NCI-H526 treated with DMSO at 0.1 percent for 48 hours (cell line): ENCODE data around the gene PRSS56.
"Not testable (repeated sequence)": the region's sequence is repeated elsewhere in the genome, so short reads cannot be mapped to it uniquely, and the experiment has no call there.

Experiments used
- DNase-seq: peaks from one replicate; lab custom pipeline; 2025; lab: John Stamatoyannopoulos, UW

PRSS56 gene

DNA sequence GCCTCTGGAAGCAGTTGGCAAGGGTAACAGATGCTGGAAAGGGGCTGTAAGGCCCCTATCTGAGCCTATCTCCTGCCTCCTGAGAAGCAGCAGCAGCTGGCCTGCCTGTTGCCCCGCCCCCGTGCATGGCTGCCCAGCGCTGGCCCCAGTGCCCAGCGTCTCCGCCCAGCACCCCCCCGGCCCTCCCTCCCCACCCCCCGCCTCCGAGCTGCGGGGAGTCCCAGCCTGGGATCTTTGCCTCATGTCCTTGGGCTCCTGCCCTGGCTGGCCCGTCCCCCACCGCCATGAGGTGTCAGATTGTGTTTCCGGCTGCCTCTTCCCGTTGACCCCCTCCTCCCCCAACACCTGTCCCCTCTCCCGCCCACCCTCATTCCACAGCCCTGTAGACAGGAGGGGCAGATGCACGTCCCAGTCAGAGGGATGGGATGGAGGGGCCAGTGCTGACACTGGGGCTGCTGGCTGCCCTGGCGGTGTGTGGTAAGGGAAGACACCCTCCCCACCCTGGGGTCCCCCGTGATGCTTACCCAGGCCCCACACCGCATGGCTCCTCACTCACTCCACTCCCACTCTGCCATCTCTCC is 5.7 kb downstream of the PRSS56 start, which contains the start of gene CHRND:
Gene CHRND, plus strand, starts transcription at position 370 of the 581 bp plus-strand sequence. Its CDS starts 56 bp downstream, at position 426.
- no peak for DNase-seq

DNA sequence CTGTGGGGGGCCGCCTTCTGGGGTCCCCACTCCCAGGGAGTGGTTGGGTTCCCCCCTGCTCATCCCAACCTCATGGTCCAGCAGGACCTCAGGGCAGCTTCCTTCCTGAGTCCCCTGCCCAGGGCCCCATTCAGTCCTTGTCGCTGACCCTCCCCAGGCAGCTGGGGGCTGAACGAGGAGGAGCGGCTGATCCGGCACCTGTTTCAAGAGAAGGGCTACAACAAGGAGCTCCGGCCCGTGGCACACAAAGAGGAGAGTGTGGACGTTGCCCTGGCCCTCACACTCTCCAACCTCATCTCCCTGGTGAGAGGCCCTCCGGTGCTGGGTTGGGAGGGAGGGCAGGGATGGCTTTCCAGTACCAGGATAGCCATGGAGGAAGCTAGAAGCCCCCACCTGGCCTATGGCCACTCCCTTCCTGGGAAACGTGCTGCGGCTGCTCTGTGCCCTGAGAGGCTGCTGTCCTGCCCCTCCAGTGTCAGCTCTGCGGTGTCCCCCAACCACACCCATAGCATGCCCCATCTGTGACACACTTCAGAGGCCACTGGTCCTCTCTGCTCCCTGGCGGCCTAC is 6.3 kb downstream of the PRSS56 start:
- DNase-seq = no peak

DNA sequence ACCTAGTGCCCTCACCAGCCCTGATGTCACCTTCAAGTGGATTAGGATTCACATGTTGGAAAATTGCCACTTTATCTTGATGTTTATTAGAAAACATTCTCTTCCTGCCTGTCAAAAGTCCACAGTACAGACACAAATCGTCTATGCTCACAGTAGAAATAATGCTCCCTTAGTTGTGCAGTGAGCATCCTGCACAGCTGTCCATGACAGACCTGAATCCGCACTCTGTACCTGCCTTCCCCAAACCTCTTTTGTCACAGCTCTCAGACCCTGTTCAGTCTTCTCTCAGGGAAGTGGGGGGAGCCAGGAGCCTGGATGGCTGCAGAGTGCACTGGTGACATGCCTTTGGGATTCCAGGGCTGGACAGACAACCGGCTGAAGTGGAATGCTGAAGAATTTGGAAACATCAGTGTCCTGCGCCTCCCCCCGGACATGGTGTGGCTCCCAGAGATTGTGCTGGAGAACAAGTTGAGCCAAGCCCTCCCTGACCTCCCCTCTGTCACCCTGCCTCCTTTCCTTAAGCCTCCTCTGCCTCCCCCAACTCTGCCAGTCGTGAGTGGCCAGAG is 7.8 kb downstream of the PRSS56 start:
- no peak for DNase-seq

DNA sequence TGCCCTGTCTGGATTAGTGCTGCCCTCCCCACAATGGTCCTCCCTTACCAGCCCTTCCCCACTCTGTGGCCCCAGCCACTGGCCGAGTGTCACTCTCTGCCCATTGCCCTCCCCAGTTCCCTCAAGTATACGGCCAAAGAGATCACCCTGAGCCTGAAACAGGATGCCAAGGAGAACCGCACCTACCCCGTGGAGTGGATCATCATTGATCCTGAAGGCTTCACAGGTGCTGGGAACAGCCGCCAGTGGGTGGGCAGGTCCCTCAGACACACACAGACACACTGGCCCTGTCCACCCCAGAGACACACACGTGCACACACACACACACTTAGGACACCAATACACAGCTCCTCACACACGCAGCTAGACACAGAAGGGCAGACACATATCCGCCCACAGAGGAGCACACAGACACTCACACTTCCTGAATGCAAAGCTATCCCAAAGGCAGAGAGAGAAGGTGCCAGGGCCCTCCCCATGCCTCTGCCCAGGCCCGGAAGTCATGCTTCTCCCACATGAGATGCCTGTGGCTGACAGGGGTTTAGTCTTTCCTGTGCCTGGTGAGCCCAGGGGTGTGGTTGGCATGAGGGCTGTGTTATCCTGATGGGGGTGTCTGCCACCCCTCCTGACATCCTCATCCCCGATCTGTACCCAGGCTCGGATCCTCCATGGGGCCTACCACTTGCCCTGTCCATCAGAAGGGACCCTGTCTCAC is 8.7 kb downstream of the PRSS56 start:
- no peak for DNase-seq

DNA sequence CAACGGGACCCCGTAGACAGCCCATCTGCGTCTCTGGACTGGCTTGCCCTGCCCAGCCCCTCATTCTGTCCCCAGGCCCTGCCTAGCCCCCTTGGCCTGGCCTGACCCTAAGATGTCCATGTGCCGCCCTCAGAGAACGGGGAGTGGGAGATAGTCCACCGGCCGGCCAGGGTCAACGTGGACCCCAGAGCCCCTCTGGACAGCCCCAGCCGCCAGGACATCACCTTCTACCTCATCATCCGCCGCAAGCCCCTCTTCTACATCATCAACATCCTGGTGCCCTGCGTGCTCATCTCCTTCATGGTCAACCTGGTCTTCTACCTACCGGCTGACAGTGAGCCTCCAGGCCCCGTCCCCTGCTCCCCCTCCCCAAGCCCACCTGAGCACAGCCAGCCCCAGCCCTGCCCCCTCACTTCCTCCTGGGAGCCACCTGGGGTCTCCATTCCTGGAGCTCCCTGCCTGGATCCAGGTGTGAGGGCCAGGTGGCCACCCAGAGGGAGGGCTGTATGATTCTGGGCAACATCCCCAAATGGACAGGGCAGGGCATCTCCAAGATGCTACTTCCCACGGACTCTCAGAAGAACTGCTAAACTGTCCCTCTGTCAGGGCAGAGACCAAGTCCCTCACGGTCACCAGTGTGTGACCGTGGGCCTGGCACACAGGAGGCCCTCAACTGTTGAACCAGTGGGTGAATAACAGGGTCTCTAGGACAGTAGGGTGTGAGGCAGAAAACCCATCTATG is 9.8 kb downstream of the PRSS56 start:
- DNase-seq = no peak

DNA sequence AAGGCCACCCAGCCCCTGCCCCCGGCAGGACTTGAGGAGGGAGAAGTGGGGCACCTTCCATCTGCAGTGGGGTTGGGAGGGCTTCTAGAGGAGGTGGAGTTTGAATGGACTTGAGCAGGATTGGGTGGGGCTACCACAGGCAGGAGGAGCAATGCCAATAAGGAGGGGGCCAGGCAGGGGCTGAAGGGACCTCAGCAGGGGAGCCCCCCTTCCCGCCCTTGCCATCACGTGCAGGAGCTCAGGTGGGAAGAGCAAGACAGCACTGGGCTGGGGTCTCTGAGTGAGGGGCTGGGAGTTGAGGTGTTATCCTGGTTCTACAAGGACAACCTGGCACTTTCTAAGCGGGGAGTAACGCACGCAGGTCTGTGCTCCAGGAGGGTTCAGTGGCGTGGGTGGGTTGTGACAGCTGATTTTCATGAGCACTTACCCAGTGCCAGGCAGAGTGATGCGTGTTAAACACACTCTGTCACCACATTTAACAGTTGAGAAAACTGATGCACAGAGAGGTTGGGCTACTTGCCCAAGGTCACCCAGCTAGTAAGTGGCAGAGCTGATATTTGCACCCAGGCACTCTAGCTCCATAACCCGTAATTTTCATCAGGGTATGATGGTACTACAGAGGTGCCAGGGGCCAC is 10.6 kb downstream of the PRSS56 start:
- DNase-seq = no peak

DNA sequence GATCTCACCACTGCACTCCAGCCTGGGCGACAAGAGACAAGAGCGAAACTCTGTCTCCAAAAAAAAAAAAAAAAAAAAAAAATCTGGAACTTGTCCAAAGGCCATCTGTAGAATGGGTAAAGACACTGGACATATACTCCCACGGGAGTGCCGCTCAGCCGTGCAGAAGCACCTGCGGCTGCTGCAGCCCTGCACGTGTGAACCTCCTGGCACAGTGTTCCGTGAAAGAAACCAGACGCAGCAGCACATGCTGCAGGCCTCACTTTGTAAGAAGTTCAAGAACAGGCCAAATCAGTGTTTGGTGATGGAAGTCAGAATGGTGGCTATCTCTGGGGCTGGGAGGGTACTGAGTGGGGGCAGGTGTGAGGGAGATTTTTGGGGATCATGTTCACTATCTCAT is 12.2 kb downstream of the PRSS56 start:
- DNase-seq = no peak

DNA sequence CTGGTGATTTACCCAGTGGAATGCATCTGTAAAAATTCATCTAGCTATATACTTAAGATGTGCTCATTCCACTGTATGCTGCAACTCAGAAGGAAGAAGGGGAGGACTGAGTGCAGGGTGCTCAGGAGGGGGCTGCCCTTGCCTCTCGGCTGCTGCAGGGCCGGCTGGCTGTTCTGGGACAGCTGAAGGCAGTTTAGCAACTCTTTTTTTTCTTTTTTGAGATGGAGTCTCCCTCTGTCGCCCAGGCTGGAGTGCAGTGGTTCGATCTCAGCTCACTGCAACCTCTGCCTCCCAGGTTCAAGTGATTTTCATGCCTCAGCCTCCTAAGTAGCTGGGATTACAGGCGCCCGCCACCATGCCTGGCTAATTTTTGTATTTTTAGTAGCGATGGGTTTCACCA is 12.6 kb downstream of the PRSS56 start:
- DNase-seq = not testable (repeated sequence)

DNA sequence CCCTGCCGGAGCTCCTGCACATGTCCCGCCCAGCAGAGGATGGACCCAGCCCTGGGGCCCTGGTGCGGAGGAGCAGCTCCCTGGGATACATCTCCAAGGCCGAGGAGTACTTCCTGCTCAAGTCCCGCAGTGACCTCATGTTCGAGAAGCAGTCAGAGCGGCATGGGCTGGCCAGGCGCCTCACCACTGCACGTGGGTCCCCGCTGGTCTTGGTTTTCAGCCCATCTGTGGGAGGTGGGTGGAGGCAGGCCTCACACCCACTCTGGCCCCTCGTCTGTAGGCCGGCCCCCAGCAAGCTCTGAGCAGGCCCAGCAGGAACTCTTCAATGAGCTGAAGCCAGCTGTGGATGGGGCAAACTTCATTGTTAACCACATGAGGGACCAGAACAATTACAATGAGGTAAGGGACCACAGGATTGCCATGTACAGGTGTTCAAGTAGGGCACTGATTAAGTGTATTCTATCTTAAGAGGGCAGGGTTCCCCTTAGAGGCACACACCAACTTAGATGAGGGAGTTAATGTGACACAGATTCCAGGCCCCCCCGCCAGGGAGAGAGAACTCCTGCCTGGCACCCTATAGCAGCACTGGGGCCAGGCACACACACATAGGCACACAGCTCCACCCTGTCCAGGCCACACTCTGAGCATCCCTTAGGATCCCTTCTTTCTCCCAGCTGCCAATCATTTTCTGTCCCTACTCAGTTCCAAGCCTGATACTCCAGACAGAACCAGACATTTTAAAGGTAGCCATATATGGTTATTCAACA is 13.9 kb downstream of the PRSS56 start:
- no peak for DNase-seq

DNA sequence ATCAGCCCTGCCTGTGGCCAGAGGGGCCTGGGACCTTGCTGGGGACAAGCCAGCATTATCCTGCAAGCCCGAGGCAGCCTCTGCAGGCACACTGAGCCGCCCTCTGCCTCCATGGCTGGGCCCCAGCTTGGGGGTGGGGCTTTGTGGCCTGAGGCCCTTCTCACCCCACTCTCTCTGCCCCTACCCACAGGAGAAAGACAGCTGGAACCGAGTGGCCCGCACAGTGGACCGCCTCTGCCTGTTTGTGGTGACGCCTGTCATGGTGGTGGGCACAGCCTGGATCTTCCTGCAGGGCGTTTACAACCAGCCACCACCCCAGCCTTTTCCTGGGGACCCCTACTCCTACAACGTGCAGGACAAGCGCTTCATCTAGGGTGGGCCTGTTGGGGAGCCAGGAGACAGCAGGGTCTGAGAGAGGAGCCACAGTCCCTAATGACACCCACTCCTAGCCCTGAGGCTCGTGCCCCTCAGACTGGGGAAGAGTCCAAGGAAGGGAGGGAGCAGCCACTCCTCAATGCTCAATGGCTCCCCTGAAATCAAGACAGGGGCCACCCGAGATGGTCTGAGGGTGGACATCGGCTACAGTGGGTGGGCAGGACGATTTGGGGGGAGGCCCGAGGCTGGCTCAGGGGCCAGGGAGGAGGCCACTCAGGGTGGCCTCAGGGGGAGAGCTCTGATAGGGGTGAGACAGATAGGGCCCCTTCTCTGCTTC is 14.9 kb downstream of the PRSS56 start:
- no peak for DNase-seq

DNA sequence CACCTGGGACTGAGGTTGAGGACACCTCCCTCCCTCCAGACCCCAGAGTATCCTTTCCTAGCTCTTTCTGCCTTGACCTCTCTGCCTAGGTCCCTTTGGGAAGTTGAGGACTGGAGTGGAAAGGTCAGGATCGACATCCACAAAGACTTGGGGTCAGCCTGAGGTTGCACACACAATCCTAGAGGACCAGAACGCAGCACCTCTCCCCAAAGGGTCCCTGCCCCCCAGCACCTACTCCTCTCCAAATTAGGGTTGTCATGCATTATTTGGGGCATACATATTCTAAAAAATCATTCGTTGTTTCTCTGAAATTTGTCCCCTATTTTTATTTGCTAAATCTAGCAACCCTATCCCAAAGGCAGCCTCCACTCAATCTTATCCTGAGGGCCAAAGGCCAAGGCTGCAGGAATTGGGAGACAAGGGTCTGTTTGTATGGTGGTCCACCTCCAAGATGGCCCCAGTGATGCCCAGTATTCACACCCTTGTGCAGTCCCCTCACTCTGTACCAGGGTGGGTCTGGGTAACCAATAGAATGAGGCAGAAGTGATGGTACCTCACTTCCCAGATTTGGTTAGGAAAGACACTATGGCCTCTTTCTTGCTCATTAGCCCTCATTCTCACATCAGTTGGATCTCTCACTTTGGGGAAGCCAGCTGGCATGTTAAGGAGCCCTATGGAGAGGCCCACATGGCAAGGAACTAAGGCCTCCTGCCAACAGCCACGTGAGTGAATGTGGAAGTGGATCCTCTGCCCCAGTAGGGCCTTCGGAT is 15.8 kb downstream of the PRSS56 start:
- no peak for DNase-seq

DNA sequence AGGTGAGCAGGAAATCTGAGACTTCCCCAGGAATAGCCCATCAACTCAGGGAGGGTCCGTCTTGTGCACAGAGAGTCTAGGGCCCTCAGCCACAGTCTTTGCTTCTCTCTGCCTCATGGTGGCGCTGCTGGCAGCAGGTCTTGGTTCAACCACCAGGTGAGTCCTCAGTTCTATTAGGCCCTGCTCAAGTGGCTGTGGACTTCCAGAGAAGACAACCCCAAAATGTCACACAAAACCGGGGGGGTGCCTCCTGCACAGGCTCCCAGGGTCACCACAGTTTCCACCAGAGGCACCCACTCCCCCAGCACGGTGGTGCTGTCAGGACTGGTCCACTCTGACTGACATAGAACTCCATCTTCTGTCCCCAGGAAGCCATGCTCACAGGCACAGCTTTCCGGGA is 16.9 kb downstream of the PRSS56 start:
- no peak for DNase-seq

DNA sequence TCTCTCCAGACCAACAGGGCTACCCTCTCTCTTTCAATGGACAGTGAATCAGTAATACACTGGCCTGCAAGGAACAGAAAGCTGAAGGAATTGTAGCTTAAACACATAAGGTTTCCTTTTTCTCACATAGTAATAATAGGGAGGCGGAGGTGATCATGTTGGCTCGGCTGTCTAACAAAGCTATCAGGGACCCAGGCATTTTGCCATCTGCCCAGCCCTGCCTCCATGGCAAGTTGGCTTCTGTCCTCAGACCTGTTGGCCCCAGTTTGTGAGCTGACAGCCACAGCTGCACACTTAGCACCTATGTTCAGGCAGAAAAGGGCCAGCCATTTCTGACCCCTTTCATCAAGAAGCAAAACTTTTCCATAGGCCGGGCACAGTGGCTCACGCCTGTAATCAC is 17.3 kb downstream of the PRSS56 start:
- DNase-seq = no peak

DNA sequence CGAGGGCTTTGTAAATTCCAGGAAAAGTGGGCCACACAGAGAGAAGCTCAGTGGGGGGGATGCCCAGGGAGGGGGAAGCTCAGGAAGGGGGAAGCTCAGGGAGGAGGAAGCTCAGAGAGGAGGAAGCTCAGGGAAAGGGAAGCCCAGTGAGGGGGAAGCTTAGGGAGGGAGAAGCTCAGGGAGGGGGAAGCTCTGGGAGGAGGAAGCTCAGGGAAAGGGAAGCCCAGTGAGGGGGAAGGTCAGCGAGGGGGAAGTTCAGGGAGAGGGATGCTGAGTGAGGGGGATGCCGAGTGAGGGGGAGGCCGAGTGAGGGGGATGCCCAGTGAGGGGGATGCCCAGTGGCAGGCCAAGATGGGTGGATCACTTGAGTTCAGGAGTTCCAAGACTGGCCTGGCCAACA is 18.5 kb downstream of the PRSS56 start:
- DNase-seq = no peak

DNA sequence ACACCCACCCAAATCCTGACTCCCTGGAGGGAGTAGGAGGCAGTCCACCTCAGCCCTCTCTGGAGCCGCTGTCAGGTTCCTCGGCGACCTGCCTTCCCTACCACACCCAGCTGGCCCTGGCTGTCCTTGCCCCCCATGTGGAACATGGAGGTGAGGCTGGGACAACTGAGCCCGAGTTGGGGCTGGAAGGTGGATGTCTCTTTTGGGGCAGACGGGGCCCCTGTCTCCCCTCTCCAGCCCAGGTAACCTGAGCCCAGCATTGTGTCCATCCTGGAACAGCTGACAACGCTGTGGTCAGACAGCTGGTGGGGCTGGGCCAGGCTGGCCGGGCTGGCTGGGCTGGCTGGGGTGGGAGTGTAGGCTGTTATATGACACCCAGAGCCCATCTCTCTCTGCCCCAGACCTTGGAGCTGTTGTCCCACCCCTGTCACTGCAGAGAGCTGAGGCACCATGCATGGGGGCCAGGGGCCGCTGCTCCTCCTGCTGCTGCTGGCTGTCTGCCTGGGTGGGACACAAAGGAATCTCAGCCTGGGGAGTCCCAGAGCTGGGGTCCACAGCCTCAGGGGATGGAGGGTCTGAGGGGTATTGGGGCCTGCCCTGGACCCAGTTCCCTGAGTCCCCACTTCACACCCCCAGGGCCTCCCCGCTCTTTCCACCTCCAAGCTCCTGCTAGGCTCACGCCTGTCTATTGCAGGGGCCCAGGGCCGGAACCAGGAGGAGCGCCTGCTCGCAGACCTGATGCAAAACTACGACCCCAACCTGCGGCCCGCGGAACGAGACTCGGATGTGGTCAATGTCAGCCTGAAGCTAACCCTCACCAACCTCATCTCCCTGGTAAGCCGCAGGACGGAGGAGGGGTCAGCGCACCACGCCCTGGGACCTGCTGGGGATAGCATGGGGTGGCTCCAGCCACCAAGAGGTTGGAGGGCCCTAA is 19.4 kb downstream of the PRSS56 start, which contains the start of gene CHRNG:
Gene CHRNG, plus strand, starts transcription at position 395 of the 934 bp plus-strand sequence. Its CDS starts 56 bp downstream, at position 451.
- no peak for DNase-seq

DNA sequence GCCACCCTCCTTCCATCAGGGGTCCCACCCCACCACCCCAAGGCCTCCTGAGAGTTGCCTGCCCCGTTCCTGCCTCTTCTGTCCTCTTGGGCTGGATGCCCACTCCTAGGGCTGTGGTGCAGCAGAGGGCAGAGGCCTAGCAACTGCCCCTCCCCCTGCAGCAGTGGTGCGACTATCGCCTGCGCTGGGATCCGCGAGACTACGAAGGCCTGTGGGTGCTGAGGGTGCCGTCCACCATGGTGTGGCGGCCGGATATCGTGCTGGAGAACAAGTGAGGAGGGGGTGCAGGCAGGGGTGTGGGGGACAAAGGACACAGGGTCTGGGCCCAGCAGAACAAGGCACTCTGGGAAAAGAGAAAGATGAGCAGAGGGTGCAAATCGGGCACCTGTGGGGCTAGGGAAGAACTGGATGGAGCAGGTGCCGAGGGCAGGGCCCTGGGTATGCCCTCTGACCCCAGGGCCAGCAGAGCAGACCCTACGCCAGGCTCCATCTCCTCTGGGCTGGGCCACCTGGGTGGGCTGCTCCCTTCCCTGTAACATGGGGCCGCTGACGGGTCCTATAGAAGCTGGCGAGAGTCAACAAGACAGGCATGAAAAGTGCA is 20.4 kb downstream of the PRSS56 start:
- no peak for DNase-seq

DNA sequence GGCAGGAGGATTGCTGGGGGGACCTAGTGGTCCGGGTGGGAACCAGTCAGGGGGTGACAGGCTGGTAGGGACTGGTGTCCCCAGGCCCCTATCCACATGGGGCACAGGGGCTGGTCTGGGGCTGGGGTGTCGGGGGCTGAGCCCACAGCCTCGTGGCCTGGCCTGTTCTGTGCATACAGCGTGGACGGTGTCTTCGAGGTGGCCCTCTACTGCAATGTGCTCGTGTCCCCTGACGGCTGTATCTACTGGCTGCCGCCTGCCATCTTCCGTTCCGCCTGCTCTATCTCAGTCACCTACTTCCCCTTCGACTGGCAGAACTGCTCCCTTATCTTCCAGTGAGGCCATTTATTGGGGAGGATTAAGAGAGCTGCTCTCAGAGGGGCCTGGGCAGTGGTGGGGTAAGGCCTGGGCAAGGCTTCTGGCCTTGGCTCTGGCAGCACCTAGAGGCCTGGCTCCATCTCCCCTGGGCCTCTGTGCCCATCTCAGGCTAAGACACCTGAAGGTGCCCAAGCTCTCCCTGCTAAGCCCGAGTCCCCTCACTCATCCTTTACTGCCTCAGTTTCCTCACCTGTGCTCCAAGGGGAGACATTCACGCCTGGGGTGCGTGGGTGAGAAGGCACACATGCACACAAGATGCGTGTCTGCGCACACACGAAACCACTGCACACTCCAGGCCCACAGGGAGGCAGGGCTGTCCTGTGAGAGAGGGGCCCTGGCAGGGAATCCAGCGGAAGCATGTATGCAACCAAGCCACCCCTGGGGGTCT is 21.2 kb downstream of the PRSS56 start:
- no peak for DNase-seq
